M059J (cell line): ENCODE measurements around the gene RNF144A. TPM values are rescaled to one million over a fixed set of nuclear protein-coding genes. Genes with fewer than 3 reads are reported as not detected.
"Not testable (repeated sequence)": the region's sequence is repeated elsewhere in the genome, so short reads cannot be mapped to it uniquely, and the experiment has no call there.

Experiments
- DNase-seq: peaks from one replicate; pipeline ENCODE4 v3.0.0-alpha.2; 2012; ENCODE audit warnings: low read depth
- total RNA-seq: library from RNA; depleted of rRNA; stranded (reverse); fragments of >200 nt; shearing (Covaris generic); gene quantifications from 2 replicates; pipeline ENCODE4 v1.2.3, GENCODE V29; 2014; rRNA removed

The RNF144A gene
- 1.5 and 3.5 TPM in 2 replicates for total RNA-seq

- peak; percentile 34 for DNase-seq
Observed at GRCh38 chr2:6917071-6917760, at the start of gene RNF144A. RNF144A (plus strand) TSS chr2:6917412; CDS start chr2:6996927, 79,515 bp downstream.

GRCh38 chr2:6872394-6872793 is 44.8 kb upstream of the RNF144A start:
- no peak for DNase-seq

DNA sequence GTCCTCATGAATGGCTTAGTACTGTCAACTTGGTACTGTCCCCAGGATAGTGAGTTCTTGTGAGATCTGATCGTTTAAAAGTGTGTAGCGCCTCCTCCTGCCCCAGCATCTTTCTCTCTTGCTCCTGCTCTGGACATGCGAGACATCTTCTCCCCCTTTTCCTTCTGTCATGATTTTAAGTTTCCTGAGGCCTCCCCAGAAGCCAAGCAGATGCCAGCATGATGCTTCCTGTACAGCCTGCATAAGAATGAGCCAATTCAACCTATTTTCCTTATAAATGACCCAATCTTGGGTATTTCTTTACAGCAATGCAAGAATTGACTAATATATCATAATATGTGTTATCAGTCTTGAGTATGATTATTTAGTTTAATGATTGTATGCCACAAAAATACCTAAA is 43.2 kb upstream of the RNF144A start:
- no peak for DNase-seq

GRCh38 chr2:6876309-6876708 is 40.9 kb upstream of the RNF144A start:
- no peak for DNase-seq

DNA sequence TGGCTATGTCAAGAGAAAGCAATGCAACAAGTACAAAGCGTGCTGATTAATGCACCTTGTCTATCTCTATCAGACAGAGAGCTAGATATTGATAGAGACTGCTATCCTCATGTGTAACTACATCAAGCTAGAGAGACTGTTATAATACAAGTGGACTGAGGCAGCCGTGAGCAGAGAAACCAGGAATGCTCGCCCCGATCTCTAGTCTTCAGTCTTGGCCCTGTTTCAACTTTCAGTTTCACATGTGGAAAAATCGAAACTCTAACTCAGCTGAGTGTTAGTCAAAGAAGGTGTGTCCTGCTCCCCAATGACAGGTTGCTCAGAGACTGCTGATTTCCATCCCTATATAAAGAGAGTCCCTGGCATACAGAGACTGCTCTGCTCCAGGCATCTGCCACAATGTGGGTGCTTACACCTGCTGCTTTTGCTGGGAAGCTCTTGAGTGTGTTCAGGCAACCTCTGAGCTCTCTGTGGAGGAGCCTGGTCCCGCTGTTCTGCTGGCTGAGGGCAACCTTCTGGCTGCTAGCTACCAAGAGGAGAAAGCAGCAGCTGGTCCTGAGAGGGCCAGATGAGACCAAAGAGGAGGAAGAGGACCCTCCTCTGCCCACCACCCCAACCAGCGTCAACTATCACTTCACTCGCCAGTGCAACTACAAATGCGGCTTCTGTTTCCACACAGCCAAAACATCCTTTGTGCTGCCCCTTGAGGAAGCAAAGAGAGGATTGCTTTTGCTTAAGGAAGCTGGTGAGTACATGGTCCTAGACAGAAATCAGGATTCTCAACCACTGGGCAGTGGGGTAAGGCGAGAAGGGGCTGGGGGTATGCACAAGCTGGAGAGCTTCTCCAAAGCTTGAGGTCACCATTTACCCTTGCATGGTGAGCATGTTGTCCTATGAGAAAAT is 39.6 kb upstream of the RNF144A start, which contains the start of gene RSAD2:
RSAD2 (plus strand) TSS at position 376 of the 903 bp plus-strand sequence; CDS start at position 400, 24 bp downstream.
- DNase-seq: peak; percentile 92

DNA sequence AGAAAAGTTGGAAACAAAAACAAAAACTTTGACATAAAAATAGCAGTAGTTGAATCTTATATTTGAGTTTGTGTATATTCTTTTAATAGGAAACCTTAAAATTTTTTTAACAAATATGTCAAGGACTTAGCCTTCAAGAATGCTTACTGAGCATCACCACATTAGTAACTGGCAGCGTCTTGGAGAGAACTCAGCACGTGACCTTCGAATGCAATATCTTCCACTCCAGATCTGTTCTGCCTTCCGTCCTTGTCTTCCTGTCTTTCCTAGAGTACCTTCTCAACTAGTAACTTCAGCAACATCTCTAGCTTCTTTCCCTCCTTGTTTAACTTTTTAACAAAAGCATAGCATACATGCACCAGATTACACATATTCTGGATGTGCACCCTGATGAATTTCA is 38.7 kb upstream of the RNF144A start:
- DNase-seq: peak; percentile 27

DNA sequence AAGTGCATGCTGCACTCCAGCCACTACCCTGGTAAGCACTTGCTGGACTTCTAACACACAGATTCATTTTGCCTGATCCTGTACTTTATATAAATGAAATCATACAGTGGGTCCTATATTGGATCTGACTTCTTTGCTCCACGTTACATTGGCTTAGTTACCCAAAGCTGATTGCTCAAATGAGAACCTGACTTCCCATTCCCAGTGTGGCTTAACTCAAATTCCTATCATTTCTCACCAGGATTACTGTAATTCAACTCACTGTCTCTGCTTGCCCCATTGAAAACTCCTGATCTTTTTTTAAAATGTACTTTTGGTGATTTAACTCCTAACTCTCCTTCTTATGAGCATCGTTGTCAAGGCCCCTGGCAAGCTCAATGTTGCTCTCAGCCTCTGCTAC is 38.2 kb upstream of the RNF144A start:
- peak; percentile 25 for DNase-seq

GRCh38 chr2:6880200-6880733 is 36.9 kb upstream of the RNF144A start:
- DNase-seq: peak; percentile 42

- DNase-seq: no peak
Observed at GRCh38 chr2:6881046-6881445, 36.2 kb upstream of the RNF144A start.

DNA sequence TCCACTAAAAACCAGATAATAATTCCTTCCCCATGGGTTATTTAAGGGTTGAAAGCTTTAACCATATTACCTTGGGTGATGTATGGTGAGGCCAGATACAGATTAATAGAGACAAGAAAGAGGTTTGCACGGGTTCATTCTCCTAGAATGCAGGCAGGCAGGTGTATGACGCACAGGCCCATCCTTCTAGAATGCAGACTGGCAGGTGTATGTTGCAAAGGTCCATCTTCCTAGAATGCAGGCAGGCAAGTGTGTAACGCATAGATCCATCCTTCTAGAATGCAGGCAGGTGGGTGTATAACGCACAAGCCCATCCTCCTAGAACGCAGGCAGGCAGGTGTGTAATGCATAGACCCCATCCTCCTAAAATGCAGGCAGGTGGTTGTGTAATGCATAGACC is 35.7 kb upstream of the RNF144A start:
- DNase-seq: no peak

DNA sequence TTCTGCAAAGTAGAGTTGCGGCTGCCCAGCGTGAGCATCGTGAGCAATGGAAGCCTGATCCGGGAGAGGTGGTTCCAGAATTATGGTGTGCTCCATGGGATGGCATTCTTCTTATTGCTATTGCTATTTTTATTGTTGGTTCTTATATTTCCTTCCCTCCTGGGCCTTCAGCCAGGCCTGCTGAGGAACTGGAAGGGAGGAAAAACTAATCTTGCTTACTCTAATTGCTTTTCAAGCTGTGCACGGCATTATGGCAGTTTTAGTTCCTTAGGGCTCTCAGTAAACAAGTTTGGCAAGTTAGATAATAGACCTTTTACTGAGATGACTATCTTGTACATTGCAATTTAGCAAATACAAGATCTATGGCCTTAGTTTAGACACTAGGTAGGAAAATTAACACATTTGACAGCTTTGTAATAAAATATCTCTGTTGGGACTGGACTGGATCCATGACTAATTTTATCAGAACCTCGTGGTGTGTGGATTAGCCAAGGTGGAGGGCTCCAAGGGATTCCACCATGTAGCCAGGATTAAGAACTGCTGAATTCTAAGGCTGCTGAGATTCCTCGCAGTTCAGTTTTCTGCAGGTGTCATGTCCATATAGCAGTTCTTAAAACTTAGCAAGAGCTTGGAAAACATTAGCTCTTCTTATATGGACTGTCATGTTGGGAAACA is 33.6 kb upstream of the RNF144A start:
- DNase-seq: no peak

GRCh38 chr2:6885551-6885950 is 31.7 kb upstream of the RNF144A start:
- no peak for DNase-seq

DNA sequence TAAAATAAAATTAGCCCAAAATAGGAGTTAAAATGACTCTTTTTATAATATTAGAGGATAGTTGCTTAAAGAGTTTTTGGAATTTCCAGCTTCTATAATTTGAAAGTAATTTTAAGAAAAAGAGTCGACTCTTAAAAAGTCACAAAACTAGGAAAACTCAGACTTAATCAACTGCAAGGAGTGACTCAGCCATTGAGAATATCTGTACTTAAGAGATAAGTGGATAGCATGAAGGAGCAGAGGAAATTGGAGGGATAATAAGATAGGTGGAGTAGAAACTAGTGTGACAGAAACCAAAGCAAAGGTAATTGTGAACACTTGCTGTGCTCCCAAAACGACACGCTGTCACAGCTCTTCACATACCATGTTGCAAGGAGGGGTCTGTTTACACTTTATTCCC is 31.2 kb upstream of the RNF144A start:
- no peak for DNase-seq

GRCh38 chr2:6887751-6888192 is 29.4 kb upstream of the RNF144A start:
- no peak for DNase-seq

- DNase-seq: no peak
Observed at GRCh38 chr2:6888724-6889123, 28.5 kb upstream of the RNF144A start.

DNA sequence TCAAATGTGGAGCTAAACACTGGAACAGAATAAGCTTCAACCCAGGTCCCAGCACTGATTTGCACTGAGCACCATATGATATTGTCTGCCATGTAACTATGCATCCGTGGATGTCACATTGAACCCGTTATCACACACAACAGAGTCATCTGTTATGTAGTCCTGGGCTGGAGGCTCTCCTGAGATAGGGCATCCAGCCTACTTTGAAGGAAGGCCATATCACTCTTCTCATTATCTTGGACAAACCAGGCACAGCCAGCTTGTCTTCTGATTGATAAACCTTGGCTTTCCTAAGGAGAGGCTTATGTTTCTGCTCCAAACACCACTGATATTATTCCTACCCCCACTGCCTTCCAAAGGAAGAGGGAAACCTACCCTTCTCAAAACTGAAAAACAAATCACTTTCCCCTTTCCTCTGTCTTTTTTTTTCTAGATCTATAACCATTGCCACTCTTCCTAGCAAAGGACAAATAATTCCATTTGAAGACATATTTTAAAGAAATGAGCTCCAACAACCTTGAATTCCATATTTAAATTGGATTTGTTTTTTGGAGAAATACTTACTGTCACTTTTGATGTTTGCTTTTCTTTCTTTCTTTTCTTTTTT is 23.2 kb upstream of the RNF144A start:
- no peak for DNase-seq

GRCh38 chr2:6896930-6897759 is 20.1 kb upstream of the RNF144A start:
- peak; percentile 44 for DNase-seq

DNA sequence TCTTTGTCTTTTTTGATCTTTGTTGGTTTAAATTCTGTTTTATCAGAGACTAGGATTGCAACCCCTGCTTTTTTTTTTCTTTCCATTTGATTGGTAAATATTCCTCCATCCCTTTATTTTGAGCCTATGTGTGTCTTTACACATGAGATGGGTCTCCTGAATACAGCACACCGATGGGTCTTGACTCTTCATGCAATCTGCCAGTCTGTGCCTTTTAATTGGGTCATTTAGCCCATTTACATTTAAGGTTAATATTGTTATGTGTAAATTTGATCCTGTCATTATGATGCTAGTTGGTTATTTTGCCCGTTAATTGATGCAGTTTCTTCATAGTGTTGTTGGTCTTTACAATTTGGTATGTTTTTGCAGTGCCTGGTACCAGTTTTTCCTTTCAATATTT is 14.6 kb upstream of the RNF144A start:
- DNase-seq: not testable (repeated sequence)

- no peak for DNase-seq
Observed at GRCh38 chr2:6905668-6906067, 11.5 kb upstream of the RNF144A start.

DNA sequence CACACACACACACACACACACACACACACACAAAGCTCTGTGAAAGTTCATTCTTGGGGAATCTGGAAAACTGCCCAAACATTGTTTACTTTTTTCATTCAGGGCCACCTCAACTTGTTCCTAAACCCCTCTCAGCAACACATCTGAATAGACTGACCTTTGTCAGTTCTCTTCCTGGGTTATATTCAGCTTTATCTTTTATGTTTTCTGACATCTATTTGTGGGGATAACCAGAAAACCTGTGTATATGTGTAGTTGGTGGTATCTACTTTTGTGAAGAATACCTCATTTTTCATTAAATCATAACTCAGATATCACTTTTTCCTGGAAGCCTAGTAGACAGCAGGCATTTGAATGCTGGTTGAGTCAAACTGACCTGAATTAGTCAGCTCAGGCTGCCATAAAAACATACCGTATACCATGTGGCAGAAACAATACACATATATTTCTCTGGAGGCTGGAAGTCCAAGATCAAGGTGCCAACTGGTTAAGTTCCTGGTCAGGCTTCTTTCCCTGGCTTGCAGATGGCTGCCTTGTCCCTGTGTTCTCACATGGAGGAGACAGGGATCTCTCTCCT is 11.0 kb upstream of the RNF144A start:
- DNase-seq: no peak
